GM19452 (cell line): ENCODE data around the gene EPRS1.
"Not testable (repeated sequence)": the region's sequence is repeated elsewhere in the genome, so short reads cannot be mapped to it uniquely, and the experiment has no call there.

Experiments used
- ATAC-seq: cut with Tn5 transposase; IDR thresholded peaks from one replicate; pipeline ENCODE4 v1.9.1; 2021; ENCODE audit not compliant: unreplicated experiment

Gene EPRS1

DNA sequence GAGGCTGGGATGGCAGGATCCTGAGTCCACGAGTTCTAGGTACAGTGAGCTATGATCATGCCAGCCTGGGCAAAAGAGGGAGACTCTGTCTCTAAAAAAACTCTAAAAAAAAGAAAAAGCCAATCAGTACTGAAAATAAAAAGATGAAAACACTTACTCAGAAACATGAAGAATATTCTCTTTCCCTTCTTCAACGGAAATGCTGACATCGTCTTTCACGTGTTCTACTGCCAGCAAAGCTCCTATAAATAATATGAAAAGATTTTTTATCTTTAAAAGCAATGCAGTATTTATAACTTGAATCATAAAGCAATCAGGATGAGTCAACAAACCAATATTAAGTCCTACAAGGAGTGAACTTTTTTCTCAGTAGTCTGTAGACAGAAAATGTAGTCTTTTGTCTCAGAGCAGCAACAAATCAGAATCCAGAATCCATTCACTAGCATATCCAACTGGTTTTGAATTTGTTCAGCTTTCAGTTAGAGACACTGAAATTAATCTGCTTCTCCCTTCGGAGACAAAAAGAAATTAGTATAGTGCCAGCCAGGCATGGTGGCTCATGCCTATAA, 6.2 kb downstream of the EPRS1 start:
- ATAC-seq = no peak

DNA sequence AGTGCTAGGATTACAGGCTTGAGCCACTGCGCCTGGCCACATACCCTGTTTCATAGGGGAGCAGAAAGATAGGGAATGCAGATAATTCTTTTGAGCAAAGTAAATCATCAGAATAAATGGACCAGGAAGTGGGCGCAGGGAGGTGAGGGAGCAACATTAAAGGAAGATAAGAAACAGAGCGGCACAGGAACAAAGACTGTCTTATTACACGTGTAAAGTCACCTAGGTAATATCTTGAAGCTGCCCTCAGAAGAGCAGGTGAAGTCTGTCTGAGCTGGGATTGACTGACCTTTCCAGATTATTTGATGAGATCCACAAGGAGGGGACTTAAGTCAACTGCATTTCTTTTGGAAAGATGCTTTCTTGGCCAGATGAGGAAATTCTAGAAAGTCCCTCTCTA, 7.7 kb downstream of the EPRS1 start:
- no peak for ATAC-seq

DNA sequence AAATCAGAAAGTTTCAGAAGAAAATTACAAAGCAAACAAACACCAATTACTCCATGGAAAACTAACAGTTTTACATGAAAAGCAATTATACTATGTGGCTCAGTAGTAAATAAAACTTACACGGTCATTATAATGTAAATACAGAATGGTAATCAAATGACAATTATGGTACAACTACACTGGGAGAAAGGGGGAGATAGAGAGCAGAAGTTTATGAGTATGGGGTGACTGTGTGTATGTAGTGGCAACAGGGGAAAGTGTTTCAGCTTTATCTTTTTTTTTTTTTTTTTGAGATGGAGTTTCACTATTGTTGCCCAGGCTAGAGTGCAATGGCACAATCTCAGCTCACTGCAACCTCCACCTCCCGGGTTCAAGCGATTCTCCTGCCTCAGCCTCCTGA, 8.5 kb downstream of the EPRS1 start:
- ATAC-seq = not testable (repeated sequence)

DNA sequence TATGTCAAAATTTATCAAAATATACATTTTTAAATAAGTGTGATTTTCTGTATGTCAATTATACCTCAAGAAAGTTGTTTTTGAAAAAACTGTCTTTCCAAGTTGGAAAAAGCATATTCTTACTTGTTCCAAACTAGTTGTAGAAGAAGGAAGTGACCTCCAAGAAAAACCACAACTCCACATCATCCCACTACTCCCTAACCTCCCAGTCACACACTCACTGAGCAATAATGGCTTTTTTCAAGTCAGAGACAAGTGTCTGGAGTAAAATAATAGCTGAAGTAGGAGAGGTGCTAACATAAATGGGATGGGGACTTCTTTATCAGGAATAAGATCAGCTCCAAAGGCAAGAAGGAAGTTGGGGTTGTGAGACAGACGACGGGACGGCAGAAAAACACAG, 13.4 kb downstream of the EPRS1 start:
- no peak for ATAC-seq

DNA sequence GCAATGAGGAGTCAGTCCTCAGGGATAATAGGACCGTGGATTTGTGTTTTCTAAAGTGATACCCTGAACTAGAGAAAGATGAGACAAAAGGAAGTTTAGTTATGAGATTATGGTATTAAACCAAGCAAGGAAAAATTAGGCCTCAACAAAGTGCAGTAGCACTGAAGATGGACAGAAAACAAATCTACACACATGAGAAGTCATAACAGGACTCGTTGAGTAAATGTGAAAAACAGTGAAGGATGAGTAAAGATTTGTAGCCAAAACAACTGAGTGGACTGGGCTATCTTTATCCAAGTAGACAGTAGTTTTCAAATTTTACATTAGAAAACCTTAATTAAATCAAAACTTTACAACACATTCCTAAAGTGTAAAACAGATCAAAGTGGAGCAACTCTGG, 15.0 kb downstream of the EPRS1 start:
- no peak for ATAC-seq

DNA sequence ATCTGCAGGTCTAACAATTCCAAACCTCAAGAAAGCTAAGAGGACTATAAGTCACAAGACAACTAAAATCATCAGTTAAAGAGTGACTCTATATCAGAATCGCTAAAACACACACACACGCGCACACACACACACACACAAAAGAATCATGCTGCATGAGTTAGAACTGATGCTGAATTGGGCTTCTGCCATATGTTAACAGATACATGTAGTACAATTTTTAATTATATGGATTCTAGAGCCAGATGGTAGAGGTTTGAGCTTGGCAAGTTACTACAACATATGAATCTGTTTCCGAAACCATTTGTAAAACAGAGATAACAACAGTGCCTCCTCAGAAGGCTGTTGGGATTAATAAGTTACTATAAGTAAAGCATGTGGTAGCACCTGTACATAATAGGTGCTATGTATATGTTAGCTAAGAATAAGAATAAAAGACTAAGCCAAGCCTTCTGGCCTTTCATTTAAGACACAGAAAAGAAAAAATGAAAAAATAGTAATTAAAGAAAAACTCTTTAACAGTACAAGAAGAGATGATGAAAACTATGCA, 17.9 kb downstream of the EPRS1 start:
- peak; percentile 90 for ATAC-seq

DNA sequence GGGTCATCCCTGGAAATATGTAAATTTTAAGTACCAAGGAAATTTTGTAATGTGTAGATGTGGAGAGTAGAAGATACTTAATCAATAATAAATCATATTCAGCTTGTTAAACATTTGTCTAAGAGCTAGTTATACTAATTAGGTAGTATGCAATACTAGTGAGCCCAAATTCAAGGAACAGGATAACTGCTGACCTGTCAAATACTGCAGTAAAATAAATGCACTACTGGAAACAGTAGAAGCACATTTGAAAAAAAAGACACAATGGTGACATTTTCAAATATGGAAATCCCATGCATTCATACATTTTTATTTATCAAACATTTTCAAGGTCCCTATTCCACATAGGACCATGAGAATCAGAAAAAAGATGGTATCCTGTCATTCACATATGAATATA, 27.2 kb downstream of the EPRS1 start:
- ATAC-seq = no peak

DNA sequence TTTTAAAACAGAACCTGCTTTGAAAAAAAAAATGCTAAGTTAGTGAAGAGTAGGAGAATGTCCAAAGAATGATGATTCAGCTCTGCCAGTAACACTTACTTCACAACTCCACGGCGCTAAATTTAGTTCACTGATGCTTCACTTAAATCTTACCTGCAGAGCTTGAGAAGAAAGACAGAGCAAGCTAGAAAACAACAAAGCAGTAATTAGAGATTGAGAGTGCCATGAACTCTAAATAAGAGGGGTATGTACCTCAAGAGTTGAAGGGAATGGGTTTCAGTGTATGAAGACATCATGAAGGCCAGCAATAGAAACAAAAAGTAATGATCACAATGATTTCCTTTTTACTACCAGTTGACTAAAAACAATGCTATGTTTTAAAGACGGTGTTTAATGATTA, 32.8 kb downstream of the EPRS1 start:
- ATAC-seq = peak; percentile 90

DNA sequence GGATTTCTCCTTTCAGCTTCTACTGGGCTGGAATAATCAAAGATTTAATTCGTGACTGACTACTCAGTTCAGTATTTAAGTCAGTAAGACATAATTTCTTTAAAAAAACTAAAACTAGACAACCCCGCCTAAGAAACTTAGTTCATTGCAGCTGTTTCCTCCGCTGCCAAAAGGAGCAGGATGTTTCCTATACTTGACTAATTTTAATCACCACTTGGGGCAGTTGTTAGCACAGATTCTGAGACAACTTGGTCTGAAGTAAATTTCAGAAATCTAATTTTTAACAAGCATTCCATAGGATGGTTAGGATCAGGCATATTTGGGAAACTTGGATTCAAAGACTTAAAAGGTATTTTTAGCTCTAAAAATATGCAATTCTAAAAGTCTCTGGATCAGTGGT, 34.0 kb downstream of the EPRS1 start:
- ATAC-seq = no peak

DNA sequence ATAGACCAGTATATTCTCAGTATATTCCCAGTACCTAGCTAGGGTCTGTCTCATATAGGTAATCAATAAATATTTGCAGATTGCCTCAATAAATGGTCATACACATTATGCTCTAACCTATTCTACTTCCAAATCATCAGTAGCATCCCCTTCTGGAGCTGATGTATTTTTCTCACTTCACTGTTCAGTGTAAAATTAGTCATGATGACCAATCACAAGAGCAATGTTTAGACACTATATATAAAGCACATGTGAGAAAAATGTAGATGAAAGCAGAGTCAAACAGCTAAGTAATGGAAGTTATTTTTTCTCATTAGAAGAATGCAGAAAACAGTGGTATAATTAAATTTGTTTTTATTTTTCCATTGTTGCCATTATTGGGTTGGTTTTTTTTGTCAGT, 34.7 kb downstream of the EPRS1 start:
- no peak for ATAC-seq

DNA sequence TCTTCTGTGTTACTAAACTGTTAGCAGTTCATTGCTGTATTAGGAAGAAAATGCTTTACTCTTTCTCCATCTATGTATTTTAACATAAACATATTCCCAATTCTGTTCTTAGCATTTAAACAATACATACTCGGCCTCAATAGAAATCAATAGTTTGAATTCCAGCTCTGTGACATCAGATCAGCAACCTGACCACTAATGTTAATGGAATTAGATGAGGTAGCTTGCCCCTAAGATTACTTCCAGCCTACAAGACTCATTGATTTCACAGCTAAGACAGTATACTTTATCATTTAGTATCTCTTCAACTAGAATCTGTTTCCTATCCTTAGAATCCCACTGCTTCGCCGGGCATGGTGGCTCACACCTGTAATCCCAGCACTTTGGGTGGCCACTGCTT, 38.9 kb downstream of the EPRS1 start:
- no peak for ATAC-seq

DNA sequence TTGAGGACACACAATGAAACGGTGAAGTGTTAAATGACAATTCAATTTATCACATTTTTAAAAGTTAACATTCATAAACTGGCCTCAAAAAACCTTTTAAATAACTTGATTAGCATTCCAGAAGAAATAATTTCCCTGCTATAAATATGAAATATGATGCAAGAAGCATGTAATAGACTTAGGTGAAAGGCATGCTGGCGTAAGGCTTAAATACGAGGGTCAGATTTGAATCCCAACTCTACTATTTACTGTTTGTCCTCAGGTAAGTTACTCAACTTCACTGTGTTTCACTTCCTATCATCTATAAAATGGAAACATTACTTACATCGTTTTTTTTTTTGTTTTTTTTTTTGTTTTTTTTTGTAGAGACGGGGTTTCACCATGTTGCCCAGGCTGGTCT, 40.8 kb downstream of the EPRS1 start:
- no peak for ATAC-seq

DNA sequence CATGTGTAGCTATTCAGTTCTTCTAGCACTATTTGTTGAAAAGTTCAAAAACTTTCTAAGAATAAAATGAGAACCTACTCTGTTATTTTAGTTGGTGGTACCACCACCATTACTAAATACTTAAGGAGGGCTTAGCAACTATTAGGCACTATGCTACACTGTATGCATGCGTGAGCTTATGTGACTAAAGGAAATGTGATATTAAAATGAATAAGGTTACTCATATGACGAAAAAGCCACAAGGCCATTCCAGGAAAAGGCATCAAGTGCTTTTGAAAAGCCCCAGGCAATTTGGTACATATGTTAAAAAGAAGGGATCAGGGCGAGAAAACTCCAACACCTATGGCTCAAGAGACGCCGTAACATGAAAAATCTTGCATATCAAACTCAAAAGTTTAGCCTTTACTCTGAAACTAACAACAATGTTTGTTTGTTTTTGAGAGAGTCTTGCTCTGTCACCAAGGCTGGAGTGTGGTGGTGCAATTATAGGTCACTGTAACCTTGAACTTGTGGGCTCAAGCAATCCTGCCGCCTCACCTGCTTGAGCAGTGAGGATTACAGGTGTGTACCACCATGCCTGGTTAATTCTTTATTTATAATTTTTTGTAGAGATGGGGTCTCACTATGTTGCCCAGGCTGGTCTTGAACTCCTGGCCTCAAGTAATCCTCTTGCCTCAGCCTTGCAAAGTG, 42.5 kb downstream of the EPRS1 start:
- ATAC-seq = no peak

DNA sequence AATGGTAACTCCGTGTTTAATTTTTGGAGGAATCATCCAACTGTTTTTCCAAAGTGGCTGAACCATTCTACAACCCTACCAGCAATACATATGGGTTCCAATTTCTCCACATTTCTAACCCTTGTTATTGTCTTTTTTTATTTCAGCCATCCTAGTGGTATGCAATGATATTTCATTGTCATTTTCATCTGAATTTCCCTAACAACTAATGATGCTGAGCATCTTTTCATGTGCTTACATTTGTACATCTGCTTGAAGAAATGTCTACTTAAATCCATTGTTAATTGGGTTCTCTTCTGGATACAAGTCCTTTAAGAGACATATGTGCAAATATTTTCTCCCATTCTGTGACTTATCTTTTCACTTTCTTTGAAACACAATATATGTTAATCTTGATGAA, 43.3 kb downstream of the EPRS1 start:
- ATAC-seq = no peak

DNA sequence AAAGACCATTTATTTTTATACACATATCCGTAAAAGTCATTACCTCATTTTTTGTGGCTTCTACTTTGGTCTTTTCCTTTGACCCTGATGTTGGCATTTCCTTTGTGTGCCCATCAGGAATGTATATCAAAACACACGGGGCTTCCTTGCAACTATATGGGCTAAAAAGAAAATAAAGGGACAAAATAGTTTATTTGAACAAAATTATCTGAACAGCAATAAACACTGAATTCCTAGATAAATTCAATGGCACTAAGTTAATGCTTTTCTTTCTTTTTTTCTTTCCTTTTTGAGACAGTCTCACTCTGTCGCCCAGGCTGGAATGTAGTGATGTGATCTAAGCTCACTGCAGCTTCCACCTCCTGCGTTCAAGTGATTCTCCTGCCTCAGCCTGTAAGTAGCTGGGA, 45.2 kb downstream of the EPRS1 start:
- no peak for ATAC-seq

DNA sequence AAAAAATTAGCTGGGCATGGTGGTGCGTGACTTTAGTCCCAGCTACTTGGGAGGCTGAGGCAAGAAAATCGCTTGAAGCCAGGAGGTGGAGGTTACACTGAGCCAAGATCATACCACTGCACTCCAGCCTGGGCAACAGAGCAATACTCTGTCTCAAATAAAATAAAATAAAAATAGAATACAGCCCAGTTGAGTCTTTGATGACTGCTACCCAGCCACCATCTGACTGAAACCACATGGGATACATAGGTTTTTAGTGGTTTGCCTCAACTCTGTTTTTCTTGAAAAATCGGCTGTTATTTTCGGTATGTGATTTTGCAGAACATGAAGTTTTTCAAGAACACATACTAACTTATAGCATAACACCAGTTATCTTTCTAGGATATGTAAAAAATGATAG, 46.5 kb downstream of the EPRS1 start:
- ATAC-seq = no peak
